Tibial nerve (tissue), 4 donors: Measurements from ENCODE around the gene POLR1C.

Experiments used
- EP300 ChIP-seq, 2 donors: sonication (generic); formaldehyde crosslinking; IDR thresholded peaks; one replicate each; pipeline ENCODE4 v1.6.1; 2017; ENCODE audit warnings: antibody characterized with exemption in 2 of 2, mild to moderate bottlenecking in 1 of 2
- TF ChIP-seq, protein P1 (sequence below), 5 experiments: fragments of 200-600 bp in 3 of 5; fragments of 450-650 bp in 2 of 5; sonication (generic) in 3 of 5; IDR thresholded peaks; one replicate each; pipeline ENCODE4 v1.5.1; 2016 to 2019; ENCODE audit warnings: antibody characterized with exemption in 5 of 5, mild to moderate bottlenecking in 3 of 5, moderate library complexity in 2 of 5

DNA sequence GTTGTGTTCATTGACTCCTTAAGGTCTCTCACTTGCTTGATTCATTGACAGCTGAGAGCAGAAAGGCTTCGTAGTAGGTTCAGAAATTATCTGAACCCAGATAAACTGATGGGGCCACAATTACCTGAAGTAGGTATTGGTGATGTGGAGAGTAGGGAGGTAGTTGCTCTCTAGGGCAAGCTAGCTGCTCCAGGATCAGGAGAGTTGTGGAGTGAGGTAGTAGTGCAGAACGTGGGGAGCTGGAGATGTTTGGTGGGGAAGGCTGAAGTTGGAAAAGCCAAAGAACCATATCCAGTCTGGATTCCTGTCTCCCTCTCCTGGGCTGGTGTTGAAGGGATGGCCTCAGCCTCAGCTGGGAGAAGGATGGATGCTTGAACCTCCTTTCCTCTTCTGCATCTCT lies 23.7 kb upstream of the POLR1C start:
- TF ChIP-seq, protein P1, sequence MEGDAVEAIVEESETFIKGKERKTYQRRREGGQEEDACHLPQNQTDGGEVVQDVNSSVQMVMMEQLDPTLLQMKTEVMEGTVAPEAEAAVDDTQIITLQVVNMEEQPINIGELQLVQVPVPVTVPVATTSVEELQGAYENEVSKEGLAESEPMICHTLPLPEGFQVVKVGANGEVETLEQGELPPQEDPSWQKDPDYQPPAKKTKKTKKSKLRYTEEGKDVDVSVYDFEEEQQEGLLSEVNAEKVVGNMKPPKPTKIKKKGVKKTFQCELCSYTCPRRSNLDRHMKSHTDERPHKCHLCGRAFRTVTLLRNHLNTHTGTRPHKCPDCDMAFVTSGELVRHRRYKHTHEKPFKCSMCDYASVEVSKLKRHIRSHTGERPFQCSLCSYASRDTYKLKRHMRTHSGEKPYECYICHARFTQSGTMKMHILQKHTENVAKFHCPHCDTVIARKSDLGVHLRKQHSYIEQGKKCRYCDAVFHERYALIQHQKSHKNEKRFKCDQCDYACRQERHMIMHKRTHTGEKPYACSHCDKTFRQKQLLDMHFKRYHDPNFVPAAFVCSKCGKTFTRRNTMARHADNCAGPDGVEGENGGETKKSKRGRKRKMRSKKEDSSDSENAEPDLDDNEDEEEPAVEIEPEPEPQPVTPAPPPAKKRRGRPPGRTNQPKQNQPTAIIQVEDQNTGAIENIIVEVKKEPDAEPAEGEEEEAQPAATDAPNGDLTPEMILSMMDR (IDR thresholded peaks at IDR 0.05) = no peak
- TF ChIP-seq EP300 (IDR thresholded peaks at IDR 0.05) = no peak
